Lower leg skin (tissue), 4 donors: Measurements from ENCODE around the gene DYNC1I2. TPM values are rescaled to one million over a fixed set of nuclear protein-coding genes. Genes with fewer than 3 reads are reported as not detected.

Experiments used
- DNase-seq, 2 donors: peaks; one replicate each; pipeline ENCODE4 v3.0.0-alpha.2; 2019; ENCODE audit warnings: low spot score in 2 of 2
- H3K4me3 ChIP-seq: fragments of 200-600 bp; sonication (generic); 2 replicates; pipeline ENCODE4 v1.5.1; 2017; ENCODE audit warnings: mild to moderate bottlenecking, low read depth; ENCODE audit not compliant: poor library complexity, severe bottlenecking
- CTCF ChIP-seq, 3 donors: fragments of 450-650 bp; IDR thresholded peaks; one replicate each; pipeline ENCODE4 v1.5.1; 2016; ENCODE audit warnings: antibody characterized with exemption in 3 of 3, mild to moderate bottlenecking in 3 of 3, moderate library complexity in 2 of 3
- POLR2A ChIP-seq, 2 donors: fragments of 450-650 bp; IDR thresholded peaks; one replicate each; pipeline ENCODE4 v1.6.1; 2016 to 2017; ENCODE audit warnings: antibody characterized with exemption in 2 of 2, mild to moderate bottlenecking in 1 of 2, moderate library complexity in 1 of 2
- WGBS, 2 donors: methylation state at CpG; one replicate each; pipeline ENCODE4 v1.1.5; 2018; 5-methylcytosine and 5-hydroxymethylcytosine counted together
- intact Hi-C: fragments of 100-400 bp; cut with DNase I; formaldehyde crosslinking; loops from one replicate; pipeline ENCODE4 v1.15.0; 2023; ENCODE audit warnings: low total_unique reads
- total RNA-seq, 4 donors: library from RNA; depleted of rRNA; stranded (reverse); fragments of >200 nt; gene quantifications; one replicate each; pipeline ENCODE4 v1.1.0, GENCODE V29; 2016

The DYNC1I2 gene
- 10 to 100 TPM; 74.8 to 87.8 (median 80.0) TPM for total RNA-seq

GRCh38 chr2:171687287-171688128, at the start of gene DYNC1I2:
DYNC1I2 (plus strand) TSS chr2:171687469; CDS start chr2:171690156, 2,687 bp downstream.
- peak; percentile 93 to 98 for DNase-seq
- 0% methylated on average over 42 to 46 of the region's 51 CpGs for WGBS, 2 donors
- intact Hi-C loops: no loop called here
- TF ChIP-seq POLR2A (IDR thresholded peaks at IDR 0.05) (no peak), CTCF (IDR thresholded peaks at IDR 0.05) (no peak)
- peak within 1 kb of the TSS; percentile 94 for H3K4me3 ChIP-seq

- no peak for TF ChIP-seq POLR2A (IDR thresholded peaks at IDR 0.05)
- TF ChIP-seq CTCF (IDR thresholded peaks at IDR 0.05): no peak
- intact Hi-C loops: no loop called here
- no peak for DNase-seq
- no peak overlapping the region for H3K4me3 ChIP-seq
Measured at GRCh38 chr2:171651667-171652415, 35.4 kb upstream of the DYNC1I2 start.

- H3K4me3 ChIP-seq: no peak overlapping the region
- DNase-seq: no peak
- intact Hi-C loops: no loop called here
- TF ChIP-seq POLR2A (IDR thresholded peaks at IDR 0.05): no peak
- no peak for TF ChIP-seq CTCF (IDR thresholded peaks at IDR 0.05)
Measured at GRCh38 chr2:171652416-171652785, 34.9 kb upstream of the DYNC1I2 start.

GRCh38 chr2:171655586-171655985, 31.7 kb upstream of the DYNC1I2 start:
- DNase-seq: no peak
- 72 to 74% methylated on average over 1 of the region's 1 CpG for WGBS, 2 donors
- intact Hi-C loops: no loop called here
- no peak for TF ChIP-seq CTCF (IDR thresholded peaks at IDR 0.05)
- TF ChIP-seq POLR2A (IDR thresholded peaks at IDR 0.05): no peak
- no peak overlapping the region for H3K4me3 ChIP-seq

GRCh38 chr2:171667041-171667440, 20.2 kb upstream of the DYNC1I2 start:
- H3K4me3 ChIP-seq: no peak overlapping the region
- TF ChIP-seq POLR2A (IDR thresholded peaks at IDR 0.05): no peak
- TF ChIP-seq CTCF (IDR thresholded peaks at IDR 0.05): no peak
- no peak for DNase-seq
- intact Hi-C loops: no loop called here
